GM12801 (cell line): ENCODE results near the gene ORC6.

ENCODE experiments used
- TF ChIP-seq, protein P1 (sequence below): IDR thresholded peaks from one replicate; pipeline ENCODE4 v1.5.1; 2011; ENCODE audit warnings: control low read depth; ENCODE audit not compliant: insufficient read length; ENCODE audit errors: extremely low read depth

ORC6 gene

DNA sequence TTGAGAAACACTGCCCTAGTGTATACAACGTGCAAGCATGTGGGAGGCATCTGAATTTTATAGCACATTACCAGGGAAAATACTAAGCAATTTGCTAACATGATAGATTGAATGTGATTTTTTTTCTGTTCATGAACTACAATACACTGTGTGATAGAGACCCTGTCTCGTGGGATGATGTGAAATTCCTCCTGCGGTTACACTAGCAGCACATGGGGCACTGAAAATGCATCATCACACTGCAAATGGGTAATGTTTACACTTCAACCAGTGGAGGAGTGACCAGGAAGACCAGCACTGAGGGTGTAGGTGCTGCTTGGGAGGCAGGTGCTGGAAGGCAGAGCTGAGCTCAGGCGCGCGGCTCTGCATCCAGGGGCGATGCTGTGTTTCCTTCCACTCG is 28.8 kb downstream of the ORC6 start:
- TF ChIP-seq, protein P1, sequence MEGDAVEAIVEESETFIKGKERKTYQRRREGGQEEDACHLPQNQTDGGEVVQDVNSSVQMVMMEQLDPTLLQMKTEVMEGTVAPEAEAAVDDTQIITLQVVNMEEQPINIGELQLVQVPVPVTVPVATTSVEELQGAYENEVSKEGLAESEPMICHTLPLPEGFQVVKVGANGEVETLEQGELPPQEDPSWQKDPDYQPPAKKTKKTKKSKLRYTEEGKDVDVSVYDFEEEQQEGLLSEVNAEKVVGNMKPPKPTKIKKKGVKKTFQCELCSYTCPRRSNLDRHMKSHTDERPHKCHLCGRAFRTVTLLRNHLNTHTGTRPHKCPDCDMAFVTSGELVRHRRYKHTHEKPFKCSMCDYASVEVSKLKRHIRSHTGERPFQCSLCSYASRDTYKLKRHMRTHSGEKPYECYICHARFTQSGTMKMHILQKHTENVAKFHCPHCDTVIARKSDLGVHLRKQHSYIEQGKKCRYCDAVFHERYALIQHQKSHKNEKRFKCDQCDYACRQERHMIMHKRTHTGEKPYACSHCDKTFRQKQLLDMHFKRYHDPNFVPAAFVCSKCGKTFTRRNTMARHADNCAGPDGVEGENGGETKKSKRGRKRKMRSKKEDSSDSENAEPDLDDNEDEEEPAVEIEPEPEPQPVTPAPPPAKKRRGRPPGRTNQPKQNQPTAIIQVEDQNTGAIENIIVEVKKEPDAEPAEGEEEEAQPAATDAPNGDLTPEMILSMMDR, result no peak

DNA sequence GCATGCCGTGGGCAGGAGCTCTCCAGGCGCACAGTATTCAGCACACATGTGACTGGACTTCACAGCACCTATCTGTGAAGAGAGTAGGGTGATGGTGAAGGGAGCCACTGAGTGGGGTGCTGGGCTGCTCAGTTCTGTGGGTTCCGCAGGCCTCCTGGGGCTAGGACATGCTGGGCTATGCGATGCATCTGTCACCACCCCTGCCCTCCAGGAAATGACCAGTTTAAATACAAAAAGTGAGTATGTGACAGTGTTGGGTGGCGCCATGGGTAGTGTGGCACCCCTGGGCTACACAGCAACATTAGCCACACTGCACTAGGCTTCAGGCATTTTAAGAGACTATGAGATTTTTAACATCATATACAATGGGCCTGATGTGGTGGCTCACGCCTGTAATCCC is 30.1 kb downstream of the ORC6 start:
- TF ChIP-seq, protein P1, result no peak

DNA sequence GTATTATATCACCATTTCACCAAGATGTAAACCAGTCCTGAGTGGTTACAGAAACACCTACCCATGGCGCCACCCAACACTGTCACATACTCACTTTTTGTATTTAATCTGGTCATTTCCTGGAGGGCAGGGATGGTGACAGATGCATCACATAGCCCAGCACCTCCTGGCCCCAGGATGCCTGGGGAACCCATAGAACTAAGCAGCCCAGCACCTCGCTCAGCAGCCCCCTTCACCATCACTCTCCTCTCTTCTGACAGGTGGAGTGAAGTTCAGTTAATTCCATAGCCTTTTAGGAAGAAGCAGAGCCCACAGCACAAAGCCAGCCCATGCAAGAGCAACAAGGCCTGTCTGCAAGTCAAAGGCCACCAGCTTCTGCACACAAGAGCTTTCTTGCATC is 31.2 kb downstream of the ORC6 start:
- TF ChIP-seq, protein P1, result no peak

DNA sequence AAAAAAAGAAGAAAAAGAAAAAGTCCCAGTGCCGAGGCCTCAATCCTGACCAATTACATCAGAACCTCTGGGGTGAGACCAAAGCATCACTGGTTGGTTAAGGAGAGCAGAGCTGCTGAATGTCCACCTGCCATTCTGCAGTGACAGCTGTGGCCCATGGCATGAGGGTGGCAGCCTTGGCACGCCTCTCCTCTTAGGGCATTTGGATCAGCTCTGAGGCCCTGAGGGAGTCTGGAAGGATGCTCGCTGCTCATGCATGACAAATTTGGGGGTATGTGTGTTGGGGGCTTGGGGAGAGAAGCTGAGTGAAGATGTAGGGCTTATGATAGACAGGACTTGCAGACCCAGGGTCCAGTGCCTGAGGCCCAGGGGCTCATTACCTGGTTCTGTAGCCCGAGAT is 32.4 kb downstream of the ORC6 start:
- TF ChIP-seq, protein P1, result no peak

DNA sequence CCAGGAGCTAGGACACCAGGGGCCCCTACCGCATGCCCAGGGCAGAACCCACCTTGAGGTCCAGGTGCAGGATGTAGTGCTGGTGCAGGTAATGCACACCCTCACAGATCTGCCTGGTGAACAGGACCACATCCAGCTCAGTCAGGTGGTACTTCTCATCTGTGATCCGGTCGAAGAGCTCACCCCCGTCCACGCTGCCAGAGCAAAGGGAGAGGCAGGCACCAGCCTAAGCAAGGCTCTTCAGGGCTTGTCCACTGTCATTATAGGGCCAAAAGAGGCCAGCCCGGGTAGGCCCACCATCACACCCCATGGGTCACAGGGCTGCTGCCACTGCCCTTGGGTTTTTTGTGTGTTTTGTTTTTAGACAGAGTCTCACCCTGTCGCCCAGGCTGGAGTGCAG is 37.7 kb downstream of the ORC6 start:
- TF ChIP-seq, protein P1, result no peak

DNA sequence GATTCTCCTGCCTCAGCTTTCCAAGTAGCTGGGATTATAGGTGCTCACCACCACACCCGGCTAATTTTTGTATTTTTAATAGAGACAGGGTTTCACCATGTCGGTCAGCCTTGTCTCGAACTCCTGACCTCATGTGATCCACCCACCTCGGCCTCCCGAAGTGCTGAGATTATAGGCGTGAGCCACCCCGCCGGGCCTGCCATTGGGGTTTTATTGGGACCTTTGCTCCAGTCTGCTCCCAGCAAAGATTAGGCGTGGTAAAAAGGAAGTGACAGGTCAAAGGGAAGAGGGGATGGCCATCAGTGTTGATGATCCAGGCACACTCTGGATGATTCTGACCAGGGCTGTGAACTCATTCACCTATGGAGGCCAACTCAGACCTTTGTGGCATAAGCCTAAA is 38.2 kb downstream of the ORC6 start:
- TF ChIP-seq, protein P1, result no peak

DNA sequence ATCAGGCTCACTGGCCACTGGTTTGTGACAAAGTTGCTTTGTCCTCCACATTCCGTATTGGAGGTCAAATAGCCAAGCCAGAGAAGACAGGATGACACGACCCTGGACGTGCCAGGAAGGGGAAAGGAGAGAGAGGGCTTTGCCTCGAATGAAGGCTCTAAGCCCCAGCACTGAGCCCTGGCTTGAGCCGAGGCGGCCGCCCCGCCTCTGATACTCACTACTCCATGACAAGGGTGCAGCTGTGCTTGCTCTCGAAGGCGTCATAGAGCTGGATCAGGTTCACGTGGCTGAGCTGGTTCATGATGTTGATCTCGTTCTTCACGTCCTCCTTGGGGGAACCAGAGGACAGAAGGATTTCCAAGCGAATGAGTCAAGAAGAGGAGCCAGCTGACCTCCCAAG is 39.3 kb downstream of the ORC6 start:
- TF ChIP-seq, protein P1, result no peak

DNA sequence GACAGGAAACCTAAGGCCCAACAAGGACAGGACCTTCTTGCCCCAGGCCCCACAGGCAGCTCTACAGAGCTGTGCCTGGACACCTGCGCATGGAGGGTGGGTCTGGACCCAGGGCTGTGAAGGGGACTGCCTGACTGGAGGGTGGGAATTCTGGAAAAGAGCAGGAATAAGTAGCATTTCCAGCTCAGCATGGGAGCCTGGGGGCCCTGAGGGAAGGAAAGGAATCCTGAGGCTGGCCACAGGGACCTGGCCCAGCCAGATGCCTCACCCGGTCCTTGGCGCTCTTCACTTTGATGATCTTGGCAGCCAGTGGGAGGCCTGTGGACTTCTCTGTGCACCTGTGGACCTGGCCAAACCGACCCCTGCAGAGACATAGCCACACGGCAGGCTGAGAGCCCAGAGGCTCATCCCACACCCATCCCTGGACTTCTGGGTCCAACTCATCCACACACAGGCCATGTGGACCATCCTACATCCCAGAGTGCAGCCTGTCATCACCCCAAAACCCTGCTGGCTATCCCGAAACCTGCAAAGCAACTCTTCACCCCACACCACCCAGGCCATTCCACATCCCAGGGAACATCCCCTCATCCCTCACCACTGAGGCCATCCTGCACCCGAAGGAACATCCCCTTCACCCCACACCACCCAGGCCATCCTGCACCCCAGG is 40.0 kb downstream of the ORC6 start:
- TF ChIP-seq, protein P1, result no peak
